ENCODE data around the gene MRGPRX1.

The MRGPRX1 gene

DNA sequence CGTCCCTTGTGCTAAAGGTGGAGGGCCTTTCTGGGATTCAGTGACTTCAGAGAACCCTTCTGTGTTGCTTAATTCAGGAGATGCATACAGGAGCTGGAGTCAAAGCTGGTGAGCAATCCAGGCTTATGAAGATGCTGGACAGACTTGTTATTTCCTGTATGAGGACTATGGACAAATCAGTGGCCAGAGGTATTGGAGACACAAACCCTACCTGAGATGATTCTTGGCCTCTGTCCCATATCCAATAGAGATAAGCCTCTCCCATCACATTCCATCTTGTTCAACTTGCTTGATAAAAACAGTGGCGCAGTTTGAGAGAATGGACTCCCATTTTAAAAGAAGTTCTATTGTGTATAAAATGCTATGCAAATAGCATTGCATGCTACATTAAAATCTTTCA is at the start of gene MRGPRX1:
TSS of gene MRGPRX1 (minus strand) at position 101 of the 400 bp plus-strand sequence. CDS start 4,630 bp downstream, outside the sequence.
- DNase-seq (ENCODE audit: low spot score) = no peak
- TF ChIP-seq, protein P1, sequence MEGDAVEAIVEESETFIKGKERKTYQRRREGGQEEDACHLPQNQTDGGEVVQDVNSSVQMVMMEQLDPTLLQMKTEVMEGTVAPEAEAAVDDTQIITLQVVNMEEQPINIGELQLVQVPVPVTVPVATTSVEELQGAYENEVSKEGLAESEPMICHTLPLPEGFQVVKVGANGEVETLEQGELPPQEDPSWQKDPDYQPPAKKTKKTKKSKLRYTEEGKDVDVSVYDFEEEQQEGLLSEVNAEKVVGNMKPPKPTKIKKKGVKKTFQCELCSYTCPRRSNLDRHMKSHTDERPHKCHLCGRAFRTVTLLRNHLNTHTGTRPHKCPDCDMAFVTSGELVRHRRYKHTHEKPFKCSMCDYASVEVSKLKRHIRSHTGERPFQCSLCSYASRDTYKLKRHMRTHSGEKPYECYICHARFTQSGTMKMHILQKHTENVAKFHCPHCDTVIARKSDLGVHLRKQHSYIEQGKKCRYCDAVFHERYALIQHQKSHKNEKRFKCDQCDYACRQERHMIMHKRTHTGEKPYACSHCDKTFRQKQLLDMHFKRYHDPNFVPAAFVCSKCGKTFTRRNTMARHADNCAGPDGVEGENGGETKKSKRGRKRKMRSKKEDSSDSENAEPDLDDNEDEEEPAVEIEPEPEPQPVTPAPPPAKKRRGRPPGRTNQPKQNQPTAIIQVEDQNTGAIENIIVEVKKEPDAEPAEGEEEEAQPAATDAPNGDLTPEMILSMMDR (IDR thresholded peaks at IDR 0.05; ENCODE audit: extremely low read depth, missing control alignments) = no peak

DNA sequence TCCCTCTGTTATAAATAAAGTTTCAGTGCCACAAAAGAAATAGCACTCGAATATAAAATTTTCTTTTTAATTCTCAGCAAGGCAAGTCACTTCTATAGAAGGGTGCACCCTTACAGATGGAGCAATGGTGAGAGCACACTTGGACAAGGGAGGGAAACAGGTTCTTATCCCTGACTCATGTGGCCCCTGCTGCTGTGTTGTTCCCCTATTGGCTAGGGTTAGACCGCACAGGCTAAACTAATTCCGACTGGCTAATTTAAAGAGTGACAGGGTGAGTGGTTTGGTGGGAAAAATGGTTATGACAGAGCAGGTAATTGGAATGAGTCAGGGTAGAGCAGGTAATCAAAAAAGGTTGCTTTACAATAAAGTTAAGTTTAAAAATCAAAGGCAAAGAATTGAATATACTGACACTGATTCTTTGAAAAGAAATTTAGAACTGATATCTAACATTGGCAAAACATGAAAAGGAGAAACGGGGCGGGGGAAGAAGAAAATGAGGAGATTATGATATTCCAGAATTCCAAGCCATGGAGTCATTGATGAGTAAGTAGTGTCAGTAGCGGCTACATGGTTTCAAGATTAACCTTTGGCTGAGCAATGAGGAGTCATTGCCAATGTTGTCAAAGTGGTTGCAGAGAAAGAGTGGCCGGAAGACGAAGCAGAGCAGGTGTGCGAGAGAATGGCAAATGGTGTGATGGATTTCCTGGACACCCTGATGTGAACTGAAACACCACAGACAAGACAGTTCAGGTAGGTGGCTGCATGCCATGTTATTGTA is 48.4 kb upstream of the MRGPRX1 start:
- TF ChIP-seq, protein P1 (IDR thresholded peaks at IDR 0.05; ENCODE audit: extremely low read depth, missing control alignments) = no peak
- no peak for DNase-seq (ENCODE audit: low spot score)

DNA sequence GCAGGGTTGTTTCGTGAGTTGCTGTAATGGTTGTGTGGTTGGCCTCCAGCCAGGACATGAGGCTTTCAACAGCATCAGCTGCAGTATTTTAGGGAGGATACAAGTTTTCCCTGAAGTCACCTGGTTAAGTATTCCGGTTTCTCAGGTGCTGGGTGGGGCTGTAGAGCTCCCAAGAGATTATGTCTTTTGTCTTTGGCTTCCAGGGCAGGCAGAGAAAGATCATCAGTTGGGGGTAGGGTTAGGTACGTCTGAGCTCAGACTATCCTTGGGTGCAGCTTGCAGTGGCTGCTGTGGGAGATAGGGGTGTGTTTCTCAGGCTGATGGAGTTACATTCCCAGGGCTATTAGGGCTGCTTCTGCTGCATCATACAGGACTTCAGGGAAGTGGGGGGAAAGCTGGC is 47.5 kb upstream of the MRGPRX1 start:
- TF ChIP-seq, protein P1 (IDR thresholded peaks at IDR 0.05; ENCODE audit: extremely low read depth, missing control alignments) = no peak
- DNase-seq (ENCODE audit: low spot score) = no peak

- TF ChIP-seq, protein P1 (IDR thresholded peaks at IDR 0.05; ENCODE audit: extremely low read depth, missing control alignments) = no peak
- DNase-seq (ENCODE audit: low spot score) = no peak
These were observed 42.7 kb upstream of the MRGPRX1 start for GRCh38 chr11:18981897-18982296.

DNA sequence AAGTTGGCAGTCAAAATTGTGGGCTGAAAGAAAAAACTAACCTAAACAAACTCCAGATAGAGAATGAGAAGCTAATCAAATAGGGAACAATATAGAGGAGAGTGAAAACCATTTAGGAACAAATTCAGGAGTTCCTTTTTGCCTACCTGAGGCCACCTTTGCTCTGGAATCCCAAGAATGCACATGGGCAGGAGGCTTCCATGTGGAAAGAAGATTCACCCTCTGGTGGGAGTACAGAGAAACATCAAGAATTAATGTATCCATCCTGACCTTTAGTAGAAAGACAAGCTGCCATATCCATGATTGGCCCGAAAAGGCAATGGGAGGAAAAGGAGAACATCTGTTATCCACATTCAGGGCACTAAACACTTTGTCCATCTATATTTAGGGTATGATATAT is 35.0 kb upstream of the MRGPRX1 start:
- TF ChIP-seq, protein P1 (IDR thresholded peaks at IDR 0.05; ENCODE audit: extremely low read depth, missing control alignments) = no peak
- no peak for DNase-seq (ENCODE audit: low spot score)

GRCh38 chr11:18972336-18972735 is 33.1 kb upstream of the MRGPRX1 start:
- TF ChIP-seq, protein P1 (IDR thresholded peaks at IDR 0.05; ENCODE audit: extremely low read depth, missing control alignments) = no peak
- no peak for DNase-seq (ENCODE audit: low spot score)

- DNase-seq (ENCODE audit: low spot score) = no peak
- TF ChIP-seq, protein P1 (IDR thresholded peaks at IDR 0.05; ENCODE audit: extremely low read depth, missing control alignments) = no peak
These were observed 30.5 kb upstream of the MRGPRX1 start for GRCh38 chr11:18969720-18970119.

Data from GM20000 (cell line).